Retinal pigment epithelial cell (primary cell): Measurements from ENCODE around the gene GRPEL1.

Source experiments
- DNase-seq: peaks from one replicate; pipeline ENCODE4 v3.0.0-alpha.2; 2010; ENCODE audit warnings: low read depth
- H3K4me3 ChIP-seq: 2 replicates; pipeline ENCODE4 v1.5.1; 2011; ENCODE audit warnings: mild to moderate bottlenecking, low read length, control low read depth, moderate library complexity
- TF ChIP-seq, protein P1 (sequence below): conservative IDR thresholded peaks from 2 replicates; pipeline ENCODE4 v1.5.1; 2011; ENCODE audit warnings: low read depth, low read length, control low read depth, inconsistent platforms

Gene GRPEL1

DNA sequence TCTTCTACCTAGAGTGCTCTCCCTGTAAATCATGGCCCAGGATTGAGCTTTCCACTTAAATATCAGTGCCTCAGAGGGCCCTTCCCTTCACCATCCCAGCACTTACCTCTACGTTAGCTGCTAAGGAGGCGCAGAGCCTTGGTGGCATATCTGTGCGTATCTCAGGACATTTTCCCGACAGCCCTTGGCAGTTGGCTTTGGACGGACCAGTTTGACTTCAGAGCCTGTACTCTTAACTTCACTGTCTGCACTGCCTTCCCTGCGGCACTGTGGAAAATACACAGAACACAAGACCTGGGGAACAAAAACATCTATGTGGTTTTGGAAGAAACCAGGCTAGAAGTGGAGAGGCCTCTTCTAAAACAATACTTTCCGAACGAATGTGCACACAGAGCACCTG, 22.3 kb downstream of the GRPEL1 start:
- TF ChIP-seq, protein P1, sequence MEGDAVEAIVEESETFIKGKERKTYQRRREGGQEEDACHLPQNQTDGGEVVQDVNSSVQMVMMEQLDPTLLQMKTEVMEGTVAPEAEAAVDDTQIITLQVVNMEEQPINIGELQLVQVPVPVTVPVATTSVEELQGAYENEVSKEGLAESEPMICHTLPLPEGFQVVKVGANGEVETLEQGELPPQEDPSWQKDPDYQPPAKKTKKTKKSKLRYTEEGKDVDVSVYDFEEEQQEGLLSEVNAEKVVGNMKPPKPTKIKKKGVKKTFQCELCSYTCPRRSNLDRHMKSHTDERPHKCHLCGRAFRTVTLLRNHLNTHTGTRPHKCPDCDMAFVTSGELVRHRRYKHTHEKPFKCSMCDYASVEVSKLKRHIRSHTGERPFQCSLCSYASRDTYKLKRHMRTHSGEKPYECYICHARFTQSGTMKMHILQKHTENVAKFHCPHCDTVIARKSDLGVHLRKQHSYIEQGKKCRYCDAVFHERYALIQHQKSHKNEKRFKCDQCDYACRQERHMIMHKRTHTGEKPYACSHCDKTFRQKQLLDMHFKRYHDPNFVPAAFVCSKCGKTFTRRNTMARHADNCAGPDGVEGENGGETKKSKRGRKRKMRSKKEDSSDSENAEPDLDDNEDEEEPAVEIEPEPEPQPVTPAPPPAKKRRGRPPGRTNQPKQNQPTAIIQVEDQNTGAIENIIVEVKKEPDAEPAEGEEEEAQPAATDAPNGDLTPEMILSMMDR: no peak
- no peak for DNase-seq

DNA sequence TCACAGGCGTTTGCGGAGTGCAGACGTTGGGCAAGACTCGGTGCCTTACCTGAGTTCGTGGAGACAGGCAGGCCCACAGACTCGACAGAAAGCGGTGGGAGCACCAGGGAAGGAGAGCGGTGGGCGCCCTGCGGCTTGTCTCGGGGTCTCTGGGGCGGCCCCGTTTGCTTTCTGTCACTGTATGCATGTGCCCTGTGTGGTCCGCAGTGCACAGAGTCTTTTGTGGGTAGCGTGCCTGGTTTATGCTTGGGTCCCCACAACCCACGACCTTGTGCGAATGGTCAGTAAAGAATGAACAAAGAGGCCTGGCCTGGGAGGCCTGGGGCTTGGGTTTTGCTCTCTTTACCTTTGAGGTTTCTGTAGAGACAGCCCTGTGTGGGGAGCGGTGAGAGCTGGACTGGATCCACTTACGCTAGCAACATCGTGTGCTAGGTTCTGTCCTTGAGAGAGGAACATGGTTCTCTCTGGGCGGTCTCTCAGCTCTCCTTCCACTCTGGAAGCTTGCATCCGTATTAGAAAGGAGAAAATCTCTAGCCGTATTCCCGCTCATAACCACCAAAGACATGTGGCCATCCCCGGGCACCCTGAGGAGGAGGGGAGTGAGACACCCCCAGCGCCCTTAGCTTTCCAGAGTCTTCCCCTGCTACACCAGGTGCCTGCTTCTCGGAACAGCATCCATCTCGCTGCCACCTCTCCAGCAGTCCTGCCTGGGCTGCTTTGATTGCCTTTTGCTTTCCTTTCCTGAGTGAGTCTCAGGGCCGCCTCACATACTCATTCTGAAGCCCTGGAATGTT, 23.5 kb downstream of the GRPEL1 start:
- peak overlapping the region; percentile 69 for H3K4me3 ChIP-seq
- DNase-seq: no peak
- TF ChIP-seq, protein P1: no peak

More for the DNA sequence above, 22.3 kb downstream of the GRPEL1 start:
- H3K4me3 ChIP-seq: no peak overlapping the region

GRCh38 chr4:7043284-7044136, 24.4 kb downstream of the GRPEL1 start, which contains the start of gene TADA2B:
TADA2B (plus strand) TSS chr4:7043372; CDS start chr4:7043580, 208 bp downstream.
- peak within 1 kb of the TSS; percentile 72 for H3K4me3 ChIP-seq
- DNase-seq: no peak
- TF ChIP-seq, protein P1: no peak

- H3K4me3 ChIP-seq: peak overlapping the region; percentile 72
- TF ChIP-seq, protein P1: no peak
- peak; percentile 89 for DNase-seq
Measured at GRCh38 chr4:7042503-7043283, 25.2 kb downstream of the GRPEL1 start.

GRCh38 chr4:7041801-7042502, 25.9 kb downstream of the GRPEL1 start:
- TF ChIP-seq, protein P1: no peak
- H3K4me3 ChIP-seq: peak overlapping the region; percentile 72
- no peak for DNase-seq

DNA sequence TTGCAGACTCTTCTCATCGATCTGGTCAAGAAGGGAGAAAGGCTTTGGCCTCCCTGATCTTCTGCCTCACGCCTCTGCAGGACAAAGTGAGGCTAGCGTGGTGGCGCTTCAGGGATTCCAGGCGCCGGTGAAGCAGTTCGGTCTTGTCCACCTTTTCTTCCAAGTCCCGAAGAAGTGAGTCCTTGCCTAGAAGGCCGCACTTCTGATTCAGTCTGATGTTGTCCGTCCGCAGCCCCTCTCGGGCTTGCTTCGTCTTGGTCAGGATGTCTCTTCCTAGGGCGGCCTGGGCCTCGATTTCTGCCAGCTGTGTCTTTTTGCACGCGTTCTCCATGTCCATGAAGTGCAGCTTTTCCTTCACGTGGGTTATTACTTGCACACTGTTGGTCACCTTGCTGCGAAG, 26.6 kb downstream of the GRPEL1 start:
- no peak for DNase-seq
- TF ChIP-seq, protein P1: no peak
- no peak overlapping the region for H3K4me3 ChIP-seq
